Mesenchymal stem cell (in vitro differentiated cells and primary cell): Measurements from ENCODE around the gene SOCS6.

Experiments used
- DNase-seq: peaks from one replicate; pipeline ENCODE4 v3.0.0-alpha.2; 2013
- H2AFZ ChIP-seq: one replicate; pipeline ENCODE4 v1.6.1; 2013; ENCODE audit warnings: low read depth, mild to moderate bottlenecking, control low read depth, inconsistent platforms, low read length, moderate library complexity
- H2AK5ac ChIP-seq: 2 replicates; pipeline ENCODE4 v1.6.1; 2013; ENCODE audit warnings: low read length, moderate library complexity, mild to moderate bottlenecking, inconsistent platforms; ENCODE audit not compliant: severe bottlenecking
- H2BK120ac ChIP-seq: one replicate; pipeline ENCODE4 v1.6.1; 2013; ENCODE audit warnings: low read depth, mild to moderate bottlenecking, inconsistent platforms, low read length, moderate library complexity
- H2BK12ac ChIP-seq, 2 experiments: one replicate each; pipeline ENCODE4 v1.6.1; 2013; ENCODE audit warnings: inconsistent platforms in 2 of 2, low read length in 2 of 2, mild to moderate bottlenecking in 2 of 2, moderate library complexity in 2 of 2, control low read depth in 1 of 2
- H2BK15ac ChIP-seq: one replicate; pipeline ENCODE4 v1.6.1; 2013; ENCODE audit warnings: mild to moderate bottlenecking, low read depth, inconsistent platforms; ENCODE audit not compliant: poor library complexity, severe bottlenecking
- H2BK5ac ChIP-seq: 2 replicates; pipeline ENCODE4 v1.6.1; 2013; ENCODE audit warnings: low read depth, mild to moderate bottlenecking, low read length, control low read depth, inconsistent platforms; ENCODE audit not compliant: poor library complexity, severe bottlenecking
- H3K14ac ChIP-seq, 2 experiments: one replicate each; pipeline ENCODE4 v1.6.1; 2013; ENCODE audit warnings: inconsistent platforms in 2 of 2, low read length in 2 of 2, control low read depth in 1 of 2, mild to moderate bottlenecking in 1 of 2, moderate library complexity in 1 of 2
- H3K18ac ChIP-seq, 2 experiments: one replicate each; pipeline ENCODE4 v1.6.1; 2013; ENCODE audit warnings: inconsistent platforms in 2 of 2, low read length in 2 of 2, control low read depth in 1 of 2, low read depth in 1 of 2, mild to moderate bottlenecking in 1 of 2
- H3K23ac ChIP-seq, 2 experiments: one replicate each; pipeline ENCODE4 v1.6.1; 2013; ENCODE audit warnings: inconsistent platforms in 2 of 2, low read length in 2 of 2, mild to moderate bottlenecking in 2 of 2, moderate library complexity in 2 of 2, control low read depth in 1 of 2
- H3K27ac ChIP-seq: 2 replicates; pipeline ENCODE4 v1.5.1; 2013; ENCODE audit warnings: mild to moderate bottlenecking, moderate library complexity, low read length, control low read depth, inconsistent platforms; ENCODE audit not compliant: poor library complexity, severe bottlenecking
- H3K27me3 ChIP-seq, 2 experiments: 2 replicates each; pipeline versions ENCODE4 v1.6.1 to v1.7.0; 2013; ENCODE audit warnings: low read length in 2 of 2, mild to moderate bottlenecking in 2 of 2, moderate library complexity in 2 of 2, control low read depth in 1 of 2, inconsistent platforms in 1 of 2; ENCODE audit not compliant: control insufficient read depth in 1 of 2, insufficient read depth in 1 of 2
- H3K36me3 ChIP-seq, 2 experiments: 2 replicates each; pipeline versions ENCODE4 v1.6.1 to v1.7.0; 2013; ENCODE audit warnings: low read length in 2 of 2, control low read depth in 1 of 2, inconsistent platforms in 1 of 2, low read depth in 1 of 2, mild to moderate bottlenecking in 1 of 2; ENCODE audit not compliant: insufficient read depth in 2 of 2, control insufficient read depth in 1 of 2
- H3K4ac ChIP-seq, 2 experiments: one replicate each; pipeline ENCODE4 v1.6.1; 2013; ENCODE audit warnings: inconsistent platforms in 2 of 2, low read length in 2 of 2, mild to moderate bottlenecking in 2 of 2, moderate library complexity in 2 of 2, control low read depth in 1 of 2, low read depth in 1 of 2
- H3K4me1 ChIP-seq: 2 replicates; pipeline ENCODE4 v1.6.1; 2013; ENCODE audit warnings: low read depth, low read length, control low read depth; ENCODE audit not compliant: control insufficient read depth, insufficient read depth
- H3K4me2 ChIP-seq: 2 replicates; pipeline ENCODE4 v1.6.1; 2013; ENCODE audit warnings: low read length, mild to moderate bottlenecking, inconsistent platforms; ENCODE audit not compliant: poor library complexity, severe bottlenecking
- H3K4me3 ChIP-seq, 2 experiments: 2 replicates each; pipeline versions ENCODE4 v1.5.1 to v1.7.0; 2013; ENCODE audit warnings: low read length in 2 of 2, mild to moderate bottlenecking in 2 of 2, control low read depth in 1 of 2, low read depth in 1 of 2; ENCODE audit not compliant: insufficient read depth in 1 of 2
- H3K79me1 ChIP-seq: replicated peaks from 2 replicates; pipeline ENCODE4 v1.6.1; 2013; ENCODE audit warnings: mild to moderate bottlenecking, control low read depth, low read length, inconsistent platforms; ENCODE audit not compliant: poor library complexity, severe bottlenecking
- H3K9ac ChIP-seq: 2 replicates; pipeline ENCODE4 v1.7.0; 2013; ENCODE audit warnings: mild to moderate bottlenecking, low read length, moderate library complexity
- H3K9me3 ChIP-seq: 2 replicates; pipeline ENCODE4 v1.7.0; 2013; ENCODE audit warnings: mild to moderate bottlenecking, low read length; ENCODE audit not compliant: control insufficient read depth
- H4K8ac ChIP-seq: one replicate; pipeline ENCODE4 v1.6.1; 2013; ENCODE audit warnings: inconsistent platforms, mild to moderate bottlenecking, low read length, moderate library complexity
- H4K91ac ChIP-seq: one replicate; pipeline ENCODE4 v1.6.1; 2013; ENCODE audit warnings: mild to moderate bottlenecking, low read length, inconsistent platforms
- WGBS: methylation state at CpG from one replicate; pipeline ENCODE4 v1.1.7; 2013; ENCODE audit warnings: mixed read lengths; 5-methylcytosine and 5-hydroxymethylcytosine counted together

The SOCS6 gene

GRCh38 chr18:70263336-70263735, 25.5 kb upstream of the SOCS6 start:
- Histone ChIP-seq H3K14ac (no peak overlapping the region), H3K9ac (no peak overlapping the region), H3K4ac (no peak overlapping the region), H4K91ac (no peak overlapping the region), H2BK15ac (no peak overlapping the region), H3K27me3 (no peaks in the 10 kb centered on the region), H3K27ac (no peak overlapping the region), H2BK120ac (no peak overlapping the region), H2AFZ (no peak overlapping the region), H3K4me2 (no peak overlapping the region), H2BK12ac (no peak overlapping the region), H3K79me1 (no peaks in the 10 kb centered on the region), H3K4me3 (no peak overlapping the region), H3K18ac (no peak overlapping the region), H2AK5ac (no peak overlapping the region), H3K4me1 (no peaks in the 10 kb centered on the region), H3K36me3 (no peaks in the 10 kb centered on the region), H3K23ac (no peak overlapping the region), H4K8ac (no peak overlapping the region), H2BK5ac (no peak overlapping the region), H3K9me3 (no peaks in the 10 kb centered on the region)
- 44% methylated on average over 2 of the region's 3 CpGs for WGBS
- DNase-seq, result no peak

- H2BK5ac ChIP-seq, result no peak overlapping the region
- no peak overlapping the region for H4K8ac ChIP-seq
- H3K18ac ChIP-seq, result no peak overlapping the region
- no peak for DNase-seq
- H3K27me3 ChIP-seq, result no peaks in the 10 kb centered on the region
- no peak overlapping the region for H3K14ac ChIP-seq
- no peak overlapping the region for H3K27ac ChIP-seq
- 73% methylated on average over 3 of the region's 3 CpGs for WGBS
- no peak overlapping the region for H2AK5ac ChIP-seq
- H2BK120ac ChIP-seq, result no peak overlapping the region
- no peak overlapping the region for H2AFZ ChIP-seq
- H3K9me3 ChIP-seq, result peaks cover 20% of the 10 kb centered on the region
- H3K23ac ChIP-seq, result no peak overlapping the region
- no peak overlapping the region for H2BK15ac ChIP-seq
- H3K4ac ChIP-seq, result no peak overlapping the region
- H3K79me1 ChIP-seq, result no peaks in the 10 kb centered on the region
- H3K9ac ChIP-seq, result no peak overlapping the region
- no peak overlapping the region for H3K4me3 ChIP-seq
- H2BK12ac ChIP-seq, result no peak overlapping the region
- no peak overlapping the region for H4K91ac ChIP-seq
- H3K4me1 ChIP-seq, result no peaks in the 10 kb centered on the region
- no peak overlapping the region for H3K4me2 ChIP-seq
- no peaks in the 10 kb centered on the region for H3K36me3 ChIP-seq
Observed at GRCh38 chr18:70271742-70272141, 17.1 kb upstream of the SOCS6 start.

DNA sequence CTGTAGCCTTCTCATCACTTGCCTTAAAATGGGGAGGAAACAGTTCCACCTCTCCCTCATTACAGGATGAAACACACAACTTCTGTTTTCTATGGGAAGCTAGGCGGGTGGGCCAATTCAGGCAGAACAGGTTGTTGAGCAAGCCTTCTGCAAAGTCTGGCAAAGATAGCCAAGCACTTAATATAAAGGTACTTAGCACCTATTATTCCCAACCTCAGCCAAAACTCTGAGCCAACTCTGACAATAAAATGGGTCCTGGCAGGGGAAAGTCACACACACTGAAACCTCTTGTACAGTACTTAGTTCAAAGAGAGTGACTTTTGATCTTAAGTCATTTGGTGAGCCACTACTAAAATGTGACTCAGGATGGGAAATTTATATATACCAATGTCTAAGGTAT, 15.8 kb upstream of the SOCS6 start:
- Histone ChIP-seq H2BK120ac (no peak overlapping the region), H3K4ac (no peak overlapping the region), H2AFZ (no peak overlapping the region), H3K27ac (no peak overlapping the region), H3K18ac (no peak overlapping the region), H3K23ac (no peak overlapping the region), H3K27me3 (no peaks in the 10 kb centered on the region), H2BK15ac (no peak overlapping the region), H2BK5ac (no peak overlapping the region), H3K4me1 (no peaks in the 10 kb centered on the region), H3K9me3 (peaks cover 20% of the 10 kb centered on the region), H4K8ac (no peak overlapping the region), H2BK12ac (no peak overlapping the region), H3K9ac (no peak overlapping the region), H3K4me2 (no peak overlapping the region), H3K79me1 (no peaks in the 10 kb centered on the region), H4K91ac (no peak overlapping the region), H3K14ac (no peak overlapping the region), H3K36me3 (no peaks in the 10 kb centered on the region), H3K4me3 (no peak overlapping the region), H2AK5ac (no peak overlapping the region)
- WGBS, result 100% methylated on average over 1 of the region's 1 CpG
- no peak for DNase-seq

DNA sequence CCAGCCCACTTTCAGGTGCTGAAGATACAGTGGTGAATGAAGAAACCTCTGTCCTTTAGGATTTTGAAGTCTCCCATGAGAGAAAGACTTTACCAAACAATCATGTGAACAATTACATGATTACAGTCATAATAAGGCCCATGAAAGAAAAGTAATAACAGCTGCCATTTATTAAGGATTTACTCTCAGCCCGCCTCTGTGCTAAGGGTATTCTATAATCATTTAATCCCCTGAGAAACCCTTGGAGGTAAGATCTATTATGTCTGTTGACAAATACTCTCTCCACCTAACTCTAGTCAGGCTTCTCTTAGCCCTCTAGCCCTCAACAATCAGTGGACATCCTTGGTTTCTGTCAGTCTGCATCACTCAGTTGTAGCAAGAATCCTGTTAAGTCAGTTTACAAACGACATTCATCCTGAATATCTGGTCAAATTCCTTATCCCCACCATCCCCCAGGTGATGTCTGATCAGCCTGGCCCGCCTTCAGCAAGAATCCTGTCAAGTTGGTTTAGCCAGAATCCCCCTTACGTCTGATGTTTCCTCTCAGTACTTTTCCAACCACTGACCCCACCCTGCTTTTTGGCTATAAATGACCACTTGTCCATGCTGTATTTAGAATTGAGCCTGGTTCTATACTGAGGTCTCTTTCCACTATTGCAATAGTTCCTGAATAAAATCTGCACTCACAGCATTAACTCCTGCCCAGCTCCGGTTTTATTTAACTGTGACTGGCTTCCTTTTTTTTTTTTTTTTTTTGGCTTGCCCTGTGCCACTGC, 12.2 kb upstream of the SOCS6 start:
- WGBS, result 71% methylated on average over 5 of the region's 5 CpGs
- no peak overlapping the region for H2AFZ ChIP-seq
- H2BK15ac ChIP-seq, result no peak overlapping the region
- H3K36me3 ChIP-seq, result no peaks in the 10 kb centered on the region
- H2BK120ac ChIP-seq, result no peak overlapping the region
- H3K14ac ChIP-seq, result no peak overlapping the region
- H4K91ac ChIP-seq, result no peak overlapping the region
- H3K4ac ChIP-seq, result no peak overlapping the region
- H3K23ac ChIP-seq, result no peak overlapping the region
- H3K27ac ChIP-seq, result no peak overlapping the region
- H3K4me3 ChIP-seq, result no peak overlapping the region
- no peak overlapping the region for H3K9ac ChIP-seq
- H2BK12ac ChIP-seq, result no peak overlapping the region
- no peak for DNase-seq
- no peak overlapping the region for H2BK5ac ChIP-seq
- no peaks in the 10 kb centered on the region for H3K4me1 ChIP-seq
- H3K79me1 ChIP-seq, result no peaks in the 10 kb centered on the region
- no peak overlapping the region for H2AK5ac ChIP-seq
- no peak overlapping the region for H3K4me2 ChIP-seq
- no peak overlapping the region for H4K8ac ChIP-seq
- no peaks in the 10 kb centered on the region for H3K27me3 ChIP-seq
- no peak overlapping the region for H3K18ac ChIP-seq
- H3K9me3 ChIP-seq, result peaks cover 20% of the 10 kb centered on the region
